Stimulated activated naive B cell treated with anti-CD40 and anti-IgM and Interleukin-4, amounts not matched to agents 10 μg/mL and 1 μg/mL and 100 μg/mL, for 72 hours (primary cell): ENCODE data around the gene CADPS.

Experiments used
- ATAC-seq, 2 donors: fragments of 150-1000 bp; cut with Tn5 transposase; replicated peaks; 2 replicates each; pipeline ENCODE4 v1.10.0; 2021; ENCODE audit warnings: moderate library complexity in 1 of 2
- DNase-seq: peaks from one replicate; pipeline ENCODE4 v3.0.0; 2021
- H3K27ac Mint-ChIP-seq: one replicate; pipeline ENCODE4 v1.8.0; 2022; ENCODE audit warnings: mild to moderate bottlenecking, mixed read lengths
- H3K27me3 Mint-ChIP-seq, 2 donors: one replicate each; pipeline ENCODE4 v1.8.0; 2022; ENCODE audit warnings: mixed read lengths in 2 of 2
- H3K36me3 Mint-ChIP-seq, 2 donors: one replicate each; pipeline ENCODE4 v1.8.0; 2022; ENCODE audit warnings: mixed read lengths in 2 of 2, mild to moderate bottlenecking in 1 of 2
- H3K4me1 Mint-ChIP-seq, 2 donors: one replicate each; pipeline ENCODE4 v1.8.0; 2022; ENCODE audit warnings: mixed read lengths in 2 of 2, mild to moderate bottlenecking in 1 of 2
- H3K4me3 Mint-ChIP-seq, 2 donors: one replicate each; pipeline ENCODE4 v1.8.0; 2022; ENCODE audit warnings: mild to moderate bottlenecking in 2 of 2, mixed read lengths in 2 of 2, moderate library complexity in 1 of 2
- H3K9me3 Mint-ChIP-seq, 2 donors: one replicate each; pipeline ENCODE4 v1.8.0; 2022; ENCODE audit warnings: mixed read lengths in 2 of 2, mild to moderate bottlenecking in 1 of 2

The CADPS gene

GRCh38 chr3:62686503-62687294 is 188.5 kb downstream of the CADPS start:
- H3K36me3 Mint-ChIP-seq = no peaks in the 10 kb centered on the region
- H3K4me3 Mint-ChIP-seq = no peak overlapping the region
- no peaks in the 10 kb centered on the region for H3K27me3 Mint-ChIP-seq
- ATAC-seq (no peak), DNase-seq (no peak)
- H3K4me1 Mint-ChIP-seq = no peaks in the 10 kb centered on the region
- no peak overlapping the region for H3K27ac Mint-ChIP-seq
- H3K9me3 Mint-ChIP-seq = peaks cover 2 to 4% of the 10 kb centered on the region in 2 donors

DNA sequence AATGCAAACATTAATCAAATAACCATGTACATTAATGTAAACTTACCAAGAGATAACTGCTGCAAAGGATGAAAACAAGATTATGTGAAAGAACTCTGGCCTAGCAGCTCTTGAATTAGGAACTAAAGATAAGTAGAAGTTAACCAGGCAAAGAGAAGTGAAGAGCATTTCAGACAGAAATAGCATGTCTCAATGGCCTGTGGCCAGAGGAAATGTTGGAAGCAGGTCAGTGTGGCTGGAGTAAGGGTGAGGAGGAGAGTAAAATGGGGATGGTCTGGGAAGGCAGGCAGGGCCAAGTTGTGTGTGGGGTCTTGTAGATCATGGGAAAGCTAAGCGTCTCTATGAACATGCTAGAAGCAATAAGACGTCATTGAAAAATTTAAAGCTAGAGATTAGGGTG is 192.4 kb downstream of the CADPS start:
- no peaks in the 10 kb centered on the region for H3K4me1 Mint-ChIP-seq
- no peak for DNase-seq
- no peak overlapping the region for H3K27ac Mint-ChIP-seq
- no peak for ATAC-seq
- H3K9me3 Mint-ChIP-seq = peaks cover 2 to 4% of the 10 kb centered on the region in 2 donors
- no peaks in the 10 kb centered on the region for H3K27me3 Mint-ChIP-seq
- no peak overlapping the region for H3K4me3 Mint-ChIP-seq
- no peaks in the 10 kb centered on the region for H3K36me3 Mint-ChIP-seq

DNA sequence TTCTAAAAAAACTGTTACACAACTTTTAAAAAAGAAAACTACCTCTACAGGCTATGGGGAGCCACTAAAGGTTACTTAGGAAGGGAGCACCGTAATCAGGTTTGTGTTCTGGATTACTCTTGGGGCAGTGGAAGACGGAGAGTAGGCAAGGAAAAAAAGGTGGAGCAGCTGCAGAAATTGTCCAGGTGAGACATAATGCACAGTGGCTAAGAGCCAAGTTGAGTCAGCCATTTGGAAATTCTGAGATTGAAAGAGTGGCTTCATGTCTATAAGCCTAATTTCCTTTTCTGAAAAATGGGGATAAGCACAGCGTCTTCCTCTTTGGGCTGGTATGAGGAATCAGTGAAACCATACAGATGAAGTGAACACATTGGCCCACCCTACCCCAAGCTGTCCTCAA is 195.2 kb downstream of the CADPS start:
- no peaks in the 10 kb centered on the region for H3K4me1 Mint-ChIP-seq
- H3K4me3 Mint-ChIP-seq = no peak overlapping the region
- peaks cover 0 to 6% of the 10 kb centered on the region in 2 donors for H3K27me3 Mint-ChIP-seq
- ATAC-seq = no peak
- DNase-seq = no peak
- peaks cover 0 to 4% of the 10 kb centered on the region in 2 donors for H3K9me3 Mint-ChIP-seq
- H3K27ac Mint-ChIP-seq = no peak overlapping the region
- no peaks in the 10 kb centered on the region for H3K36me3 Mint-ChIP-seq

DNA sequence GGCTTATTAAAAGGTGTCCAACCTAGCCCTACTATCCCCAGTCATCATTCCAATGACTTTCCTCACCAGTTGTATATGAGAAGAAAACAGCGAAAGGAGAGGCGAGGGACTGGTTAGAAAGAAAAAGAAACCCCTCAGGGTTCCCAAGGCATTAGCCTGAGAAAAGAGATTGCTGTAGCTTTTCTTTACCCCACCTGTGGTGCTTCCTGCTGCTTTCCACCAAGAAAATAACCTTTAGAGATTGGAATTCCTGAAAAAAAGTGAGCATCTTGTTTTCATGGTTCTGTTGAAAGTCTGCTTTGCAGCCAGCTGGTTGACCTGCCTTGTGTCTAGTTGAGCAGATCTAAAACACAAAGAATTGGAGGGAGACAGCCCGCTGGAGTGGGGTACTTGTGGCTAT is 196.4 kb downstream of the CADPS start:
- H3K9me3 Mint-ChIP-seq = peaks cover 0 to 4% of the 10 kb centered on the region in 2 donors
- ATAC-seq (no peak), DNase-seq (no peak)
- H3K27ac Mint-ChIP-seq = no peak overlapping the region
- H3K4me1 Mint-ChIP-seq = no peaks in the 10 kb centered on the region
- peaks cover 0 to 6% of the 10 kb centered on the region in 2 donors for H3K27me3 Mint-ChIP-seq
- no peak overlapping the region for H3K4me3 Mint-ChIP-seq
- no peaks in the 10 kb centered on the region for H3K36me3 Mint-ChIP-seq

- Mint-ChIP-seq H3K36me3 (no peaks in the 10 kb centered on the region), H3K4me1 (no peaks in the 10 kb centered on the region), H3K4me3 (no peak overlapping the region), H3K27me3 (peaks cover 0 to 6% of the 10 kb centered on the region in 2 donors), H3K9me3 (peaks cover 0 to 3% of the 10 kb centered on the region in 2 donors), H3K27ac (no peak overlapping the region)
- ATAC-seq = no peak
- DNase-seq = no peak
Observed at GRCh38 chr3:62677926-62678325, 197.3 kb downstream of the CADPS start.

DNA sequence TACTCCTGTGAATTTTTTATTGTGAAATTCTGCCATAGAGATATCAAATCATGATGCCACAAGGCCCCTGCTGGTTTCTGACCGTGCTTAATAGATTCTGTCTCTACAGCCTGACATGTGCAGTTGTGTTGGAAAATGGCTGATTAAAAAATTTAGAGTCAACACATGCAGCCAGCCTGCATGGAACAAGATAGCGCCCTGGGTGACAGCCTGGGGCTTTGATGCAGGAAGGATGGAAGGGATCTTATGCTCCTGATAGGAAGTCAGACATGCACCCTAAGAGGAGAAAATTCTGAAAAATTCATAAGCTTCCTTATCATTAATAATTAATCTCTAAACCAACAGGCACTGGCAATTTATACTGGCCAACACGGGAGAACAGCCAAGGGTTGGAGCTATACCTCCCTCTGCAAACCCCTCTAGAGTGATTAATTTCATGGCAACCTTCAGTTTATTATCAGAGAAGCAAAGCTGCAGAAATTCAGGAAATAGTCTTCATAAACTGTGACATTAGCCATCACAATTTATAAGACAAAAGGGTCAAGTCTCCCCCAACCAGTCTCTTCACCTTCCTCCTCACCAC is 198.4 kb downstream of the CADPS start:
- ATAC-seq (no peak), DNase-seq (no peak)
- H3K9me3 Mint-ChIP-seq = no peaks in the 10 kb centered on the region
- H3K36me3 Mint-ChIP-seq = no peaks in the 10 kb centered on the region
- H3K4me1 Mint-ChIP-seq = no peaks in the 10 kb centered on the region
- no peak overlapping the region for H3K4me3 Mint-ChIP-seq
- H3K27ac Mint-ChIP-seq = no peak overlapping the region
- peaks cover 0 to 12% of the 10 kb centered on the region in 2 donors for H3K27me3 Mint-ChIP-seq

- H3K27ac Mint-ChIP-seq = no peak overlapping the region
- no peaks in the 10 kb centered on the region for H3K4me1 Mint-ChIP-seq
- H3K36me3 Mint-ChIP-seq = no peaks in the 10 kb centered on the region
- peaks cover 0 to 12% of the 10 kb centered on the region in 2 donors for H3K27me3 Mint-ChIP-seq
- DNase-seq (no peak), ATAC-seq (no peak)
- no peaks in the 10 kb centered on the region for H3K9me3 Mint-ChIP-seq
- H3K4me3 Mint-ChIP-seq = no peak overlapping the region
Observed at GRCh38 chr3:62675492-62675891, 199.7 kb downstream of the CADPS start.

GRCh38 chr3:62672988-62673313 is 202.3 kb downstream of the CADPS start:
- no peaks in the 10 kb centered on the region for H3K4me1 Mint-ChIP-seq
- peaks cover 0 to 12% of the 10 kb centered on the region in 2 donors for H3K27me3 Mint-ChIP-seq
- no peak for ATAC-seq

DNA sequence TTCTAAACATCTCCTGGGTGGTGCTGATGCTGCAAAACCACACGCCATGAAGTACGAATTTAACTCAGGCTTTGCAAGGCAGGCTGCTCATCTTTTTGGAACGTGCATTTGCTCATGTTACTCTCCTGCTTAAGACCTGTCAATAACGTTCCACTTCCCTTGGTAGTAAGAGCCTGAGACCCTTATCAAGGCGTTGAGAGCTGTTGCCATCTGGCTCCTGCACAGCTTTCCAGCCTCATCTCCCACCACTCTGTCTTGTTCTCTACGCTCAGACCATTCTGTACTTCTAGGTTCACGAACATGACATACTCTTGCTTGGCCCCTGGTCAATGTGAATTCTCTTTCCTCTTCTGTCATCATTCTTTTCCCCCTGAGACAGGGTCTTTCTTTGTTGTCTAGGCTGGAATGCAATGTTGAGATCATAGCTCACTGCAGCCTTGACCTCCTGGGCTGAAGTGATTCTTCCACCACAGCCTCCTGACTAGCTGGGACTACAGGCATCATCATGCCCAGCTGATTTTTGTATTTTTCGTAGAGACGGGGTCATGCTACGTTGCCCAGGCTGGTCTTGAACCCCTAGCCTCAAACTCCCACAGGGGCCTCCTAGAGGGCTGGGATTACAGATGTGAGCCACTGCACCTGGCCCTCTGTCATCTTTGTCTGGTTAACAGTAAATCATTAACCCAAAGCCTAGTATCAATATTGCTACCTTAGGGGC is 202.8 kb downstream of the CADPS start:
- DNase-seq (no peak), ATAC-seq (no peak)
- H3K27ac Mint-ChIP-seq = no peak overlapping the region
- peaks cover 0 to 12% of the 10 kb centered on the region in 2 donors for H3K27me3 Mint-ChIP-seq
- no peaks in the 10 kb centered on the region for H3K36me3 Mint-ChIP-seq
- H3K9me3 Mint-ChIP-seq = no peaks in the 10 kb centered on the region
- H3K4me1 Mint-ChIP-seq = no peaks in the 10 kb centered on the region
- H3K4me3 Mint-ChIP-seq = no peak overlapping the region

More at GRCh38 chr3:62672988-62673313, 202.3 kb downstream of the CADPS start:
- no peak overlapping the region for H3K27ac Mint-ChIP-seq
- no peak overlapping the region for H3K4me3 Mint-ChIP-seq
- H3K9me3 Mint-ChIP-seq = no peaks in the 10 kb centered on the region
- DNase-seq = no peak
- H3K36me3 Mint-ChIP-seq = no peaks in the 10 kb centered on the region

GRCh38 chr3:62670351-62670750 is 204.9 kb downstream of the CADPS start:
- Mint-ChIP-seq H3K27ac (no peak overlapping the region), H3K27me3 (peaks cover 0 to 6% of the 10 kb centered on the region in 2 donors), H3K36me3 (no peaks in the 10 kb centered on the region), H3K4me1 (no peaks in the 10 kb centered on the region), H3K9me3 (no peaks in the 10 kb centered on the region), H3K4me3 (no peak overlapping the region)
- no peak for DNase-seq
- ATAC-seq = no peak

DNA sequence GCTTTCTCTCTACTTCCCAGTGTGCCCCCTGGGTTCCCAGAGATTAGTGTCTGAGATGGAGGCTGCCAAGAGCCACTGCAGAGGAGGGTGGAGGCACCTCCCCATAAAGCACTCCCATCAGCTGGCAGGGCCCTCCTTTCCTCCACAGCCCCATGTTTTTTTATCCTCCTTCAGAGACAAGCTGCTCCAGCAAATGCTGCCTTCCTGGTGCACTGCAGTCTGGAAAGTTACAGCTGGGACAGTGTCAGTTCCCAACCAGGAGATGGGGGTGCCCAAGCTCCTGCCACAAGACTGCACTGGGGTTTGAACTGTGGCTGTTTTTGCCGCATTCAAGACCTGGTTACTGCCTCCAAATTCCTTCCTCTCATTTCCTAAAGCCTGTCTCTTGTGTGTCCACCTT is 206.1 kb downstream of the CADPS start:
- ATAC-seq (no peak), DNase-seq (no peak)
- H3K4me3 Mint-ChIP-seq = no peak overlapping the region
- no peaks in the 10 kb centered on the region for H3K9me3 Mint-ChIP-seq
- no peaks in the 10 kb centered on the region for H3K4me1 Mint-ChIP-seq
- H3K36me3 Mint-ChIP-seq = no peaks in the 10 kb centered on the region
- H3K27ac Mint-ChIP-seq = no peak overlapping the region
- H3K27me3 Mint-ChIP-seq = peaks cover 0 to 8% of the 10 kb centered on the region in 2 donors

DNA sequence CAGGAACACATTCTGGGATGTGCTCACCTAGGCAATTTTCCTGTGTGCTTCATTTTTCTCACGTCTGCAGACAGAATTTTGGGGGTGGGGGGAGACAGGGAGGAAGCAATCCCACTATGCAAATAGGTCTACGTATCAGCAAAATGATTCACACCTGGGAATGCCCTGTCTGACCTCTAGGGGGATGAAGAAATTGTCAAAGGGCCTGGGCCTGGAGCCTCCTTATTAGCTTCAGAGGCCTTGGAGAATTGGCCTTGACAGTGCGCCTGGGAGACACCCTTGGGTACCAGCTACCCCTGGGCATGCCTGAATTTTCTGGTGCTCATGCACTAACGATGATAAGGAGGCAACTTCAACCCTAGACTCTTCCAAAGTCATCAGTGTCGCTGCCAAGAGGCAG is 207.5 kb downstream of the CADPS start:
- Mint-ChIP-seq H3K27ac (no peak overlapping the region), H3K27me3 (peaks cover 0 to 11% of the 10 kb centered on the region in 2 donors), H3K9me3 (no peaks in the 10 kb centered on the region), H3K36me3 (no peaks in the 10 kb centered on the region), H3K4me3 (no peak overlapping the region), H3K4me1 (no peaks in the 10 kb centered on the region)
- ATAC-seq (no peak), DNase-seq (no peak)

DNA sequence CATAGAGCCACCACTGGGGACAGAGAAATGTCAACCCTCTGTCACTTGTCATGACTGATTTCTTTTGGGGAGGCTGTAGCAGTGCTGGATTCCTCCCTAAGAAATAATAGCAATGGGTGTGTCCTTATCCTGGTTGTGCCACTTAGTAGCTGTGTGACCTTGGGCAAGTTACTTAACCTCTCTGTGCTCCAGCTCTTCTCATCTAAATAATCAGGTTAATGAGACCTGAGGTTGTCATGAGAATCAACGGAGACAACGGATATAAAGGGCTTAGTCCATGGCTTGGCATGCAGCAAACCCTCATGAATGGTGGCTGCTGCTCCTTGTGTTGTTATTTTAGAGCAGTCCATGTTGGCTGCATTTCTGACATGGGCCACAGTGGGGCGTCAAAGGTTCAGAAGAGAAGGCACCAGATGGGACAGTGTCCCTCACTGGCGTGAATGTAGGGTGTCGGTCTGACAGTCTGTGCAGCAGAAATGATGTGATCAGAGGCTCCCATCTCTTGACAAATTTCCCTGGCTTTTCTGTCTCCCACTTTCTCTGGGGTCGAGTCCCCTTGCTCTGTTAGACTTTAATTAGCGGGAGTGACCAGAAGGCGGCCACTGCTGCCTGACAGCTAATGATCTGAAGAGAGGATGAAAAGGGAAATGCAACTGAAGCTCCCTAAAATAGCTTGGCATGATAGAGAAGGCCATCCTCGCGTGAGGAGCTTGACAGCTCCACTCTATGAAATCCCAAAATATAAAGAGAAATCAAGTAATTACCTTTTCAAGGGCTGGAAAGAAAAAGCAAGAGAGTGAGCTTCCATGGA is 209.4 kb downstream of the CADPS start:
- DNase-seq (peak; percentile 10), ATAC-seq (peak; percentile 56 to 61)
- Mint-ChIP-seq H3K4me1 (no peaks in the 10 kb centered on the region), H3K4me3 (no peak overlapping the region), H3K27me3 (peaks cover 0 to 15% of the 10 kb centered on the region in 2 donors), H3K36me3 (no peaks in the 10 kb centered on the region), H3K27ac (no peak overlapping the region), H3K9me3 (peaks cover 0 to 2% of the 10 kb centered on the region in 2 donors)

- peaks cover 0 to 15% of the 10 kb centered on the region in 2 donors for H3K27me3 Mint-ChIP-seq
- no peak overlapping the region for H3K27ac Mint-ChIP-seq
- no peaks in the 10 kb centered on the region for H3K4me1 Mint-ChIP-seq
- DNase-seq (no peak), ATAC-seq (no peak)
- H3K36me3 Mint-ChIP-seq = no peaks in the 10 kb centered on the region
- no peak overlapping the region for H3K4me3 Mint-ChIP-seq
- H3K9me3 Mint-ChIP-seq = peaks cover 0 to 2% of the 10 kb centered on the region in 2 donors
Observed at GRCh38 chr3:62662677-62663076, 212.5 kb downstream of the CADPS start.
